ENCODE measurements around the gene XIAP.
A peak's percentile ranks its signal among the peaks of the same experiment; 100 is the strongest.
"Not testable (repeated sequence)": the region's sequence is repeated elsewhere in the genome, so short reads cannot be mapped to it uniquely, and the experiment has no call there.

The XIAP gene

GRCh38 chrX:123859846-123860838 is at the start of gene XIAP:
XIAP (plus strand) TSS chrX:123860053; CDS start chrX:123885663, 25,610 bp downstream.
- DNase-seq (ENCODE audit: low read depth): peak; percentile 92

DNA sequence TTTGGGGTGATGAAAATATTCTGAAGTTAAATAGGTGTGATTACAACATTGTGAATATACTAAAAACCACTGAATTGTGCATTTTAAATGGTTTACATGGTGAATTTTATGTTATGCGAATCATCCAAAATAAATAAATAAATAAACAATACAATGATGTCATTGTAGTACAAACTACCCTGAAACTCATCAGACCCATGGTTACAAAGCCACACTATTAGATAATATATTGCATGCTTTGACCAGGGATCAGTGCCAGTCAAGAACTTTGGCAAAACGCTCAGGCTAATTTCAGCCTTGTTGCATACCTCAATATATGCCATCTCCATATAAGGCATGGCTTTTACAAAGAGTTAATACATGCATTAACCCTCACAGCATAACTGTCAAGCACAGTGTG is 45.5 kb upstream of the XIAP start:
- DNase-seq (ENCODE audit: low read depth): no peak

GRCh38 chrX:123814934-123815394 is 44.9 kb upstream of the XIAP start:
- DNase-seq (ENCODE audit: low read depth): not testable (repeated sequence)

DNA sequence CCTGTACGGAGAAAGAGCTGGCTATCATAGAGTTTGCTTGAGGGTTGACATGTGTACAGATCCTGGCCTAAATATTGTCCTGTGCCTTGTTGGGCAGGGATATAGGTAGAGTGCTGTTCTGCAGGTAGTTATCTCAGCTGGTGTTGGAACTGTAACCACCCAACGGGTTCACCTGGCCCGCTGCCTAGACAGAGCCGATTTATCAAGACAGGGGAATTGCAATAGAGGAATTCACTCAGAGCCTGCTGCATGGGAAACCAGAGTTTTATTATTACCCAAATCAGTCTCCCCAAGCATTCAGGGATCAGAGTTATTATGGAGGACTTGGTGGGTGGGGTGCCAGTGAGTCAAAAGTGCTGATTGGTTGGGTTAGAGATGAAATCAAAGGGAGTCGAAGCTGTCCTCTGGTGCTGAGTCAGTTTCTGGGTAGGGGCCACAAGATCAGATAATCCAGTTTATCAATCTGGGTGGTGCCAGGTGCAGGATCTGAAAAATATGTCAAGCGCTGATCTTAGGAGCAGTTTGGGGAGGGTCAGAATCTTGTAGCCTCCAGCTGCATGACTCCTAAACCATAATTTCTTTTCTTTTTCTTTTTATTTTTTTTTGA is 42.5 kb upstream of the XIAP start:
- no peak for DNase-seq (ENCODE audit: low read depth)

GRCh38 chrX:123818243-123818642 is 41.6 kb upstream of the XIAP start:
- DNase-seq (ENCODE audit: low read depth): peak; percentile 49

- no peak for DNase-seq (ENCODE audit: low read depth)
These were observed 36.9 kb upstream of the XIAP start for GRCh38 chrX:123822965-123823364.

DNA sequence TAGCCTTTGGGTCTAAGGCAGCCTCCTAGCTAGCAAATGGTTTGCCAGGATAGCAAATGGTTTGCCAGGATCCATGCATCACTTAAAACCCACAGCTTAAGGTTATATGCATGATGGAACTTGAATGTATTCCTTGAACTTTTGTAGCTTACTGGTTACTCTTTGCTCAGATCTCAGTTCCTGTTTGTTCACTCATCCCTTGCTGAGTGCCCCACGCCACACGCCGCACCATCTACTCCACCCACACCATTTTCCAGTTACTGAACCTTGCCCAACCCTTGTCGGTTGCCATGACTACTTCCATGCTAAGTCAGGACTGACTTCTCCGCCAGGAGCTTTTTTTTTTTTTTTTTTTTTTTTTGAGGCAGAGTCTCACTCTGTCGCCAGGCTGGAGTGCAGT is 29.5 kb upstream of the XIAP start:
- peak; percentile 67 for DNase-seq (ENCODE audit: low read depth)

DNA sequence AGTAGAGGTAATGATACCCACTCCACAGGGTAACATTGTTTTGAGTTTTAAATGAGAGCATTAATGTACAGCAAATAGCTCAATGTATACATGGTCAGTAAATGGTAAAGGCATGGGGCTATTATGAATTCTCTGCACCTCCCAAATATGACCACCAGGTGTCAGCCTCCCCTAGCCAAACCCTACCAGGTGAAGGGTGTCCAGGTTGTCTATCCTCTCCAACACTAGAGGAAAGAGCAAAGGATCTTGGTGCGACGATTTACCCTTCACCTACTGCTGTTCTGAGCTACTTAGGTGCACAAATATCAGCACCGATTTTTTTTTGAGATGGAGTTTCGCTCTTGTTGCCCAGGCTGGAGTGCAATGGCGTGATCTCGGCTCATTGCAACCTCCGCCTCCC is 26.5 kb upstream of the XIAP start:
- DNase-seq (ENCODE audit: low read depth): peak; percentile 7

- DNase-seq (ENCODE audit: low read depth): no peak
These were observed 25.7 kb upstream of the XIAP start for GRCh38 chrX:123834116-123834515.

- peak; percentile 54 for DNase-seq (ENCODE audit: low read depth)
These were observed 24.0 kb upstream of the XIAP start for GRCh38 chrX:123835661-123836371.

- not testable (repeated sequence) for DNase-seq (ENCODE audit: low read depth)
These were observed 14.7 kb upstream of the XIAP start for GRCh38 chrX:123845129-123845528.

DNA sequence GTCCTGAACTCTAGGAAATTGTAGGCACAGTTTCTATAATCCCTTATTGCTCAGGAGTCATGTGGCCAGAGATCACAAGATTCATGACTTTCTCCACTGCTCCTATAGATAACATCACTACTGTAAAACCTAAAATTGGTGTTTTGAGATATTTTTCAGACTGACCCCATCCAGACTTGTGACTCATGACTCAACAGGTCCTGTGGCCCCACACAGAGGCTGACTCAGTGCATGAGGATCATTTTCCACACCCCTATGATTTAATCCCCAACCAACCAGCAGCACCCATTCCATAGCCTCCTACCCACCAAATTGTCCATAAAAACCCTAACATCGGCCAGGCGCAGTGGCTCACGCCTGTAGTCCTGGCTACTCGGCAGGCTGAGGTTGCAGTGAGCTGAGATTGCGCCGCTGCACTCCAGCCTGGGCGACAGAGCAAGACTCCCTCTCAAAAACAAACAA is 13.2 kb upstream of the XIAP start:
- DNase-seq (ENCODE audit: low read depth): no peak

DNA sequence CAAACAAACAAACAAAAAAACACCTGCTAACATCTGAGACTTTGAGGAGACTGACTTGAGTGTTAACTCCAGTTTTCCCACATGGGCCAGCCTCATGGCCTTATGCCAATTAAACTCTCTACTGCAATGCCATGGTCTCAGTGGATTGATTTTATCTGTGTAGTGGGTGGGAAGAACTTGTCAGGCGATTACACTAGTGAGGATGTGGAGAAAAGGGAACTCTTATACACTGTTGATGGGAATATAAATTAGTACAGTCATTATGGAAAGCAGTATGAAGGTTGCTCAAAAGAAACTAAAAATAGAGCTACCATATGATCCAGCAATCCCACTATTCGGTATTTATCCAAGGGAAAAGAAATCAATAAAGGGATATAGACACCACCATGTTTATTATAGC is 12.8 kb upstream of the XIAP start:
- no peak for DNase-seq (ENCODE audit: low read depth)

- DNase-seq (ENCODE audit: low read depth): no peak
These were observed 10.8 kb upstream of the XIAP start for GRCh38 chrX:123849096-123849495.

GRCh38 chrX:123849906-123850305 is 9.9 kb upstream of the XIAP start:
- not testable (repeated sequence) for DNase-seq (ENCODE audit: low read depth)

DNA sequence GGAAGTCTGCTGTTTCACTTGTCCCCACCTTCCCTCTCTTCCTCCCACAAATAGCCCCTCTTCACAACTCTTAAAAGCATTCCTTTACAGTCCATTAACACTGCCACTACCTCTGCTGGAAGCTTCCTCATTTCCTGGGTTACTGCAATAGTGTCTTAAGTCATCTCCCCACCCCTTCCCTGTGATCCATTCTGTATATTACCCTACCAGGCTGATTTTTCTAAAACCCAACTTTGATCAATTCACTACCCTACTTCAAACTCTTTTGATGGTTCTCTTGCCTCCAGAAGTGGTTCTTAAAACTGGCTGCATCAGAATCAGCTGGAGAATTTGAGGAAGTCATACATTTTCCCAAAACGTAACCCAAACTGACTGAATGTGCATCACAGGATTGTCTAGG is 8.8 kb upstream of the XIAP start:
- DNase-seq (ENCODE audit: low read depth): no peak

- DNase-seq (ENCODE audit: low read depth): no peak
These were observed 5.5 kb upstream of the XIAP start for GRCh38 chrX:123854329-123854728.

- DNase-seq (ENCODE audit: low read depth): no peak
These were observed 426 bp upstream of the XIAP start for GRCh38 chrX:123859409-123859845.

DNA sequence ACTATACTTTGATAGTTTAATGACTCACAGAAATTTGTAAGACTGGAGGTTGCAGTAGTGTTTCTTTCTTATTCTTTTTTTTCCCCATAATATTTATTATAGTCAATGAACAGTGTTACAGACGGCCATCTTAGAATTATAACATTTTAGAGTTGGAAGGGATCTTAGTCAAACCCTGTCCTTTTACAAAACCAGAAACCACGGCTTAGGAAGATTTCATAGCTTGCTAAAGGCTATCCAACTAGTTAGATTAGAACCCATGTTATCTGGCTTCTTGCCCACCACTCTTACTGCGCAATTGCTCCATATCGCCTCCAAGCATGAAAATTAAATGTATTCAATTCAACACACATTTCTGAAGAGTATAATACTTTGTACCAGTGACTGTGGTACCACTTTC is 1.1 kb downstream of the XIAP start:
- peak; percentile 13 for DNase-seq (ENCODE audit: low read depth)

DNA sequence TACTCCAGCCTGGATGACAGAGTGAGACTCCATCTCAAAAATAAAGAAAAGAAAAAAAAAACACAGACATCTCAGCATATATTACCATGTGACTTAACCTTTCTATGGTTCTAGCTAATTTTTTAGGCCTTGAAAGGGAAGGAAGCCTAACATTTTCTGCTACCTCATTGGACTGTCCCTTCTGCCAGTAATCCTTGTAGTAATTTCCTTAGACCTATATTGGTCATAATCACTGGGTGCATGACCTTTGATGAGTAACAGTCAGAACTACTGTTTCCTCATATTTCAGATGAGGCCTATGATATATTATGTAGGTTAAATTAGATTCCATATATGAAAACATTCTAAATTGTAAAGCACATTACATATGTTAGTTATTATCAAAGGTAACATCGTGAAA is 9.6 kb downstream of the XIAP start:
- DNase-seq (ENCODE audit: low read depth): no peak

DNA sequence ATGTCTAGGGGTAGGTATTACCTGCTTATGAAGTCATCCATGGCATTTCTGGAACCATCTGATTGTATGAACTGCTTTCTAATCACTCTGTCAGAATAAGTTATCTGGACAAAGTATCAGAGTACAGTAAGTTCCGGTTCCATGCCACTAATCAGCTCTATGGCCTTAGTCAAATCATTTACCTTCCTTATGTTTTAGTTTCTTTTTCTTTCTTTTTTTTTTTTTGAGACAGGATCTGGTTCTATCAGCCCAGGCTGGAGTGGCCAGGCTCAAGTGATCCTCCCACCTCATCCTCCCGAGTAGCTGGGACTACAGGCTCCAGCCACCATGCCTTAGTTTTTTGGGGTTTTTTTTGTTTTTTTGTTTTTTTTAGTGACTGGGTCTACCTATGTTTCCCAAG is 11.5 kb downstream of the XIAP start:
- no peak for DNase-seq (ENCODE audit: low read depth)

DNA sequence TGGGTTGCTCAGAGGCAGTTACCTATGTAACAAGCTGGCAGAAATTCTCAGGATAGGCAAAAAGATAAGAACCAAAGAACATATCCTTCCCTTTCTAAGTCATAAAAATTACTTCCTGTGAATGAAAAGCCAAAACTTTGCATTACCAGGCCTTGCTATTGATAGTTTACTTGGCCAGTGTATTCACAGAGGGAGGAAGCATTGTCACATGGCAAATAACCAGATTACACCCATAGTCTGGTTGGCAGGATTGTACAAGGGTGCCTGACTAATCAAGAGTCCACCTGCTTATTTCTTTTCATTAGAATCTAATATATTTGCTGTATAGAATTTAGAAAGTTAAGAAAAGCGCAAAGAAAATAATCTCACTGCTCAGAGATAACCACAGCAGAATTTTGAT is 14.1 kb downstream of the XIAP start:
- DNase-seq (ENCODE audit: low read depth): no peak
